ENCODE results near the gene TBC1D8B.

Gene TBC1D8B

DNA sequence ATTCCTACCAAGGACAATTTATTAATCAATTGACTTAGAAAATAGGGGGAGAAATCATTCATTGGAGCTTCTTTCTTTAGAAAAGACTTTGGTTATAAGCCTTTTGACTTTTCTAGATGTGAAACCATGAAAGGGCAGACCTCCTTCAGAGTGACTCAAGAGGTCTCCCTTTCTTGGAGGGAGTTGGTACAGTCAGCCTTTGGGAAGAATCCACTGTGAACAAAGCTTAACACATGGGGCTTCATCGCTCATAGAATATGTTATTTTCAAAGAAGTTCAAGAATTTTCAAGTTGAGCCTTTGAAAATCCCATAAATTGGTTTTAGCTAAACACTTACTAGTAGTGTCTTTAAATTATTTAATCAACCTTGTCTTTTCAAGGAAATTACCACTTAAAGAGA lies 72.7 kb downstream of the TBC1D8B start:
- ATAC-seq: no peak

GRCh38 chrX:106889468-106889867 lies 87.0 kb downstream of the TBC1D8B start:
- H3K27ac Mint-ChIP-seq: no peak overlapping the region

More for the DNA sequence above, 72.7 kb downstream of the TBC1D8B start:
- Mint-ChIP-seq H3K27me3 (peaks cover 3% of the 10 kb centered on the region), H3K36me3 (no peaks in the 10 kb centered on the region), H3K4me3 (no peak overlapping the region), H3K9me3 (no peaks in the 10 kb centered on the region), H3K27ac (no peak overlapping the region), H3K4me1 (no peaks in the 10 kb centered on the region)

DNA sequence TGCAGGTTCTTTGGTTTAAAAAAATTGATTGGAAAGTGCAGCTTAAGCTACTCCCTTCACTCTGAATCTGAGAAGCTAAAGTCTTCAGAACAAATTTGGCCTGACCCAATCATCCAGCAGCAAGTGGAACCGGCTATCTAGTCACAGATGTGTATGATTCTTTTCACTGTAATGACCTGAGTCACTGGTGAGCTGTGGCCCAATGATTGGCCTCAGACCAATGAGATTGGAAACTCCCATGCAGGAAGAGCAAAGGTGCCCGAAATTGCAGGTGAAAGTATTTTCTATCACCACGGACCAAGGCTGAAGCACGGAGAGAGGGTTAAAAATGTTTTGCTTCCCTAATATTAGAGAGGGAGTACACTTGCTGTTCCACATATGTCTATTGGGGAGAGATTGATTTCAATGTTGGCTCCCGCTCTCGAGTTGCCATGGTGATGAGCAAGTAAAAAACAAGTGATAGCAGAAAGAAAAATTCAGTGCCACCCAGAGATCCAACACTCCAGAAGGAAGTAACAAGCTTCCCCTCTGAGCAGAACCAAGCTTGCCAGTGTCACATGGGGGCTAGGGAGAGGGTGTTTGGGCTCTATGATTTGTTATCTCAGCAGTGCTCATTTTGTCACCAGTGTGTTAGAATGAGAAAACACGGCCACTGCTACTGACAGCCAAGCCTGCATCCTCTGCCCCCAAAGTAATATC lies 89.4 kb downstream of the TBC1D8B start:
- no peak overlapping the region for H3K4me3 Mint-ChIP-seq
- no peaks in the 10 kb centered on the region for H3K9me3 Mint-ChIP-seq
- ATAC-seq: no peak
- H3K36me3 Mint-ChIP-seq: no peaks in the 10 kb centered on the region
- peaks cover 7% of the 10 kb centered on the region for H3K27me3 Mint-ChIP-seq
- no peak overlapping the region for H3K27ac Mint-ChIP-seq
- H3K4me1 Mint-ChIP-seq: no peaks in the 10 kb centered on the region

More at GRCh38 chrX:106889468-106889867, 87.0 kb downstream of the TBC1D8B start:
- Mint-ChIP-seq H3K4me1 (no peaks in the 10 kb centered on the region), H3K36me3 (no peaks in the 10 kb centered on the region), H3K4me3 (no peak overlapping the region), H3K9me3 (no peaks in the 10 kb centered on the region), H3K27me3 (peaks cover 7% of the 10 kb centered on the region)
- ATAC-seq: no peak

- no peaks in the 10 kb centered on the region for H3K4me1 Mint-ChIP-seq
- no peak overlapping the region for H3K4me3 Mint-ChIP-seq
- ATAC-seq: no peak
- no peaks in the 10 kb centered on the region for H3K9me3 Mint-ChIP-seq
- no peak overlapping the region for H3K27ac Mint-ChIP-seq
- peaks cover 7% of the 10 kb centered on the region for H3K27me3 Mint-ChIP-seq
- no peaks in the 10 kb centered on the region for H3K36me3 Mint-ChIP-seq
These were observed 92.0 kb downstream of the TBC1D8B start for GRCh38 chrX:106894392-106894909.

- ATAC-seq: no peak
- no peak overlapping the region for H3K4me3 Mint-ChIP-seq
These were observed 92.5 kb downstream of the TBC1D8B start for GRCh38 chrX:106894978-106895452.

DNA sequence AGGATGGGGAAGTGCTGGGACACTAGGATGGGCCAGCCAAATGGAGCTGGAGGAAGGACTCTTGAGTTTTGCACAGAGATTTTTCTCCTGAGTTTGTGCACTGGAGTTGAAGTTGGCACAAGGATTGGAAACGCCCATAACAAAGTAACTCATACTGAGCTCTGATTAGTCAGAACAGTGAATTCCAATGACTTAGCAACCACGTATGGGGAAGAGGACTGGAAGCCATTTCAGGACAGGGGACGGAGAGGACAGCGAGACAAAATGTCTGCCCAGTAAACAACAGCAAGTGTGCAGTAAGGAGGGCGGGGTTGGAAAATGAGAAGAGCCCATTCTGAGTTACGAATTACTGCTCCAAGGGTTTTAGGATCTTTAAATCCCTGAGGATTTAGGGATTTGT lies 94.8 kb downstream of the TBC1D8B start:
- H3K9me3 Mint-ChIP-seq: no peaks in the 10 kb centered on the region
- H3K4me1 Mint-ChIP-seq: no peaks in the 10 kb centered on the region
- no peak for ATAC-seq
- peaks cover 7% of the 10 kb centered on the region for H3K27me3 Mint-ChIP-seq
- H3K36me3 Mint-ChIP-seq: no peaks in the 10 kb centered on the region
- H3K4me3 Mint-ChIP-seq: no peak overlapping the region
- no peak overlapping the region for H3K27ac Mint-ChIP-seq

More at GRCh38 chrX:106894978-106895452, 92.5 kb downstream of the TBC1D8B start:
- Mint-ChIP-seq H3K4me1 (no peaks in the 10 kb centered on the region), H3K27me3 (peaks cover 7% of the 10 kb centered on the region), H3K9me3 (no peaks in the 10 kb centered on the region), H3K27ac (no peak overlapping the region), H3K36me3 (no peaks in the 10 kb centered on the region)

DNA sequence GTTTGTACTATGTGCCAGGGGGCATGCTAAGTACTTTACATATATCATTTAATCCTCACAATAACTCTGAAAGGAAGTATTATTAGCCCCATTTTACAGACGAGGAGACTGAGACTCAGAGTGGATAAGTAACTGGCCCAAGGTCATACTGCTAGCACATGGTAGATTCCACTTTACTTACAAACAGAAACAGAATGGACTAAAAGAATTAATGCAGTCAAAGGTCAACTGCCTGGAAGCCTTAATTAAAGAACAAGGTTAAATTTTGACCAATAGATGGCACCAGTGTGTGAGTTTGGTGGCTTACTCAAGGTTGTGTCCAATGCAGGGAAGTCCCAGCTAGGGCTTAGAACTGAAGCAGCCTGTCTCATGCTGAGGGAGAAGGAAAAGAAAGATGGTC lies 96.0 kb downstream of the TBC1D8B start:
- H3K27ac Mint-ChIP-seq: no peak overlapping the region
- H3K27me3 Mint-ChIP-seq: peaks cover 1% of the 10 kb centered on the region
- H3K36me3 Mint-ChIP-seq: no peaks in the 10 kb centered on the region
- no peak overlapping the region for H3K4me3 Mint-ChIP-seq
- H3K4me1 Mint-ChIP-seq: no peaks in the 10 kb centered on the region
- peak; percentile 57 for ATAC-seq
- no peaks in the 10 kb centered on the region for H3K9me3 Mint-ChIP-seq

- H3K4me3 Mint-ChIP-seq: no peak overlapping the region
- ATAC-seq: no peak
- H3K4me1 Mint-ChIP-seq: no peaks in the 10 kb centered on the region
- no peaks in the 10 kb centered on the region for H3K27me3 Mint-ChIP-seq
- H3K9me3 Mint-ChIP-seq: no peaks in the 10 kb centered on the region
- H3K27ac Mint-ChIP-seq: no peak overlapping the region
- no peaks in the 10 kb centered on the region for H3K36me3 Mint-ChIP-seq
These were observed 96.8 kb downstream of the TBC1D8B start for GRCh38 chrX:106899276-106899675.

DNA sequence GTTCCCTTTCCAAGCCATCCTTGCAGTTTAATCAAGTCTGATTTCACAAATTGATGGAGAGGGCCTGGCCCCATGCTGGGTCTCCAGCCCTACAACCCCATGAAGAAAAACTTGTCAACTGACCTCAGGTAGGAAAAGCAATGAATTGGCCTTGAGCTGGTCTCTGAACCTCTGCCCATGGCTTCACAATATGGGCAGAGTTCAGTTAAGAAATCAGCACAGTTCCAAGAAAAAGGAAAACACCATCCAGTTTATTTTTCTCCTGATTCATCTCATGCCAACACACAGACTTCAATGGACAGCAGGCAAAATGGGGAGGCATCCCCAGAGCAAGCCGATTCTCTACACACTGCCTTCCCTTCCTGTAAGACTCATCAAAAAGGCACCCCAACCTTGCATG lies 97.4 kb downstream of the TBC1D8B start:
- Mint-ChIP-seq H3K9me3 (no peaks in the 10 kb centered on the region), H3K36me3 (no peaks in the 10 kb centered on the region), H3K27me3 (no peaks in the 10 kb centered on the region), H3K4me3 (no peak overlapping the region), H3K4me1 (no peaks in the 10 kb centered on the region), H3K27ac (no peak overlapping the region)
- ATAC-seq: no peak

GRCh38 chrX:106901341-106901740 lies 98.9 kb downstream of the TBC1D8B start:
- no peaks in the 10 kb centered on the region for H3K27me3 Mint-ChIP-seq

GRCh38 chrX:106901781-106902219 lies 99.3 kb downstream of the TBC1D8B start:
- H3K4me3 Mint-ChIP-seq: no peak overlapping the region
- ATAC-seq: no peak

More at GRCh38 chrX:106901341-106901740, 98.9 kb downstream of the TBC1D8B start:
- no peak for ATAC-seq
- no peaks in the 10 kb centered on the region for H3K36me3 Mint-ChIP-seq
- H3K27ac Mint-ChIP-seq: no peak overlapping the region
- H3K4me1 Mint-ChIP-seq: no peaks in the 10 kb centered on the region
- no peak overlapping the region for H3K4me3 Mint-ChIP-seq
- H3K9me3 Mint-ChIP-seq: no peaks in the 10 kb centered on the region

GRCh38 chrX:106902684-106903083 lies 100.2 kb downstream of the TBC1D8B start:
- Mint-ChIP-seq H3K9me3 (no peaks in the 10 kb centered on the region), H3K4me1 (no peaks in the 10 kb centered on the region), H3K36me3 (no peaks in the 10 kb centered on the region), H3K27ac (no peak overlapping the region), H3K4me3 (no peak overlapping the region), H3K27me3 (no peaks in the 10 kb centered on the region)
- ATAC-seq: no peak

More at GRCh38 chrX:106901781-106902219, 99.3 kb downstream of the TBC1D8B start:
- no peaks in the 10 kb centered on the region for H3K36me3 Mint-ChIP-seq
- H3K27me3 Mint-ChIP-seq: no peaks in the 10 kb centered on the region
- no peaks in the 10 kb centered on the region for H3K4me1 Mint-ChIP-seq
- no peak overlapping the region for H3K27ac Mint-ChIP-seq
- H3K9me3 Mint-ChIP-seq: no peaks in the 10 kb centered on the region

- ATAC-seq: no peak
- H3K27ac Mint-ChIP-seq: no peak within 1 kb of the TSS
- H3K36me3 Mint-ChIP-seq: no peaks in the 10 kb centered on the region
- H3K27me3 Mint-ChIP-seq: no peaks in the 10 kb centered on the region
- H3K4me3 Mint-ChIP-seq: no peak within 1 kb of the TSS
- no peaks in the 10 kb centered on the region for H3K4me1 Mint-ChIP-seq
- H3K9me3 Mint-ChIP-seq: no peaks in the 10 kb centered on the region
These were observed 100.9 kb downstream of the TBC1D8B start, which contains the start of gene RIPPLY1 for GRCh38 chrX:106903291-106903824. TSS of gene RIPPLY1 (minus strand) at chrX:106903341. CDS start at chrX:106903287, 54 bp downstream.

- H3K27ac Mint-ChIP-seq: no peak overlapping the region
- H3K9me3 Mint-ChIP-seq: no peaks in the 10 kb centered on the region
- no peaks in the 10 kb centered on the region for H3K36me3 Mint-ChIP-seq
- H3K27me3 Mint-ChIP-seq: no peaks in the 10 kb centered on the region
- H3K4me1 Mint-ChIP-seq: no peaks in the 10 kb centered on the region
- no peak overlapping the region for H3K4me3 Mint-ChIP-seq
- ATAC-seq: no peak
These were observed 101.5 kb downstream of the TBC1D8B start for GRCh38 chrX:106903856-106904528.

GRCh38 chrX:106905064-106905708 lies 102.7 kb downstream of the TBC1D8B start:
- no peak overlapping the region for H3K4me3 Mint-ChIP-seq
- H3K27ac Mint-ChIP-seq: no peak overlapping the region
- no peaks in the 10 kb centered on the region for H3K36me3 Mint-ChIP-seq
- no peaks in the 10 kb centered on the region for H3K9me3 Mint-ChIP-seq
- no peak for ATAC-seq
- no peaks in the 10 kb centered on the region for H3K27me3 Mint-ChIP-seq
- no peaks in the 10 kb centered on the region for H3K4me1 Mint-ChIP-seq

All from stimulated activated memory B cell treated with anti-CD40 and anti-IgM and Interleukin-4, amounts not matched to agents 10 μg/mL and 1 μg/mL and 100 μg/mL, for 72 hours (primary cell).